Liver (tissue), 9 donors: Measurements from ENCODE around the gene TLR9. TPM values are rescaled to one million over a fixed set of nuclear protein-coding genes. Genes with fewer than 3 reads are reported as not detected.
A peak's percentile ranks its signal among the peaks of the same experiment; 100 is the strongest.

Experiments used
- DNase-seq: peaks from one replicate; pipeline ENCODE4 v3.0.0-alpha.2; 2017; ENCODE audit warnings: low spot score
- H3K27ac ChIP-seq, 2 donors: one replicate each; pipeline ENCODE4 v1.7.0; 2013; ENCODE audit warnings: inconsistent platforms in 2 of 2, low read length in 2 of 2, control low read depth in 1 of 2, low read depth in 1 of 2, mild to moderate bottlenecking in 1 of 2
- H3K27me3 ChIP-seq, 4 donors: one replicate each; pipeline versions ENCODE4 v1.6.1 to v1.7.0; 2013; ENCODE audit warnings: low read length in 3 of 4, inconsistent platforms in 1 of 4, mild to moderate bottlenecking in 1 of 4, moderate library complexity in 1 of 4; ENCODE audit not compliant: control insufficient read depth in 4 of 4, insufficient read depth in 4 of 4
- H3K36me3 ChIP-seq, 4 donors: one replicate each; pipeline versions ENCODE4 v1.6.1 to v1.7.0; 2013; ENCODE audit warnings: low read length in 3 of 4, mild to moderate bottlenecking in 3 of 4, low read depth in 1 of 4, moderate library complexity in 1 of 4; ENCODE audit not compliant: control insufficient read depth in 4 of 4, insufficient read depth in 3 of 4
- H3K4me1 ChIP-seq, 4 donors: one replicate each; pipeline versions ENCODE4 v1.6.1 to v1.7.0; 2013; ENCODE audit warnings: low read length in 3 of 4, mild to moderate bottlenecking in 3 of 4, moderate library complexity in 1 of 4; ENCODE audit not compliant: control insufficient read depth in 4 of 4, insufficient read depth in 4 of 4
- H3K4me3 ChIP-seq, 3 donors: one replicate each; pipeline versions ENCODE4 v1.6.1 to v1.7.0; 2013; ENCODE audit warnings: low read length in 3 of 3, control low read depth in 1 of 3, low read depth in 1 of 3, mild to moderate bottlenecking in 1 of 3
- H3K9ac ChIP-seq, 2 donors: one replicate each; pipeline ENCODE4 v1.7.0; 2013; ENCODE audit warnings: low read length in 2 of 2, mild to moderate bottlenecking in 2 of 2, moderate library complexity in 2 of 2, control low read depth in 1 of 2, low read depth in 1 of 2
- H3K9me3 ChIP-seq, 4 donors: one replicate each; pipeline versions ENCODE4 v1.6.1 to v1.7.0; 2013; ENCODE audit warnings: low read length in 3 of 4; ENCODE audit not compliant: control insufficient read depth in 4 of 4
- ATF3 ChIP-seq: IDR thresholded peaks from 2 replicates; pipeline ENCODE4 v1.6.1; 2016; ENCODE audit warnings: antibody characterized with exemption
- CTCF ChIP-seq: fragments of 150-350 bp; IDR thresholded peaks from 2 replicates; pipeline ENCODE4 v1.5.1; 2017; ENCODE audit warnings: improper control_type of control experiment, low read depth, low read length; ENCODE audit not compliant: missing input control
- EGR1 ChIP-seq, 2 donors: IDR thresholded peaks; 2 replicates each; pipeline ENCODE4 v1.6.1; 2016 to 2018; ENCODE audit warnings: antibody characterized with exemption in 2 of 2, low read depth in 2 of 2
- FOXA1 ChIP-seq: IDR thresholded peaks from 2 replicates; pipeline ENCODE4 v1.6.1; 2016; ENCODE audit warnings: antibody characterized with exemption
- FOXA2 ChIP-seq: IDR thresholded peaks from 2 replicates; pipeline ENCODE4 v1.6.1; 2016; ENCODE audit warnings: antibody characterized with exemption
- GABPA ChIP-seq, 2 donors: IDR thresholded peaks in 1 of 2; conservative IDR thresholded peaks in 1 of 2; 2 replicates each; pipeline ENCODE4 v1.6.1; 2016; ENCODE audit warnings: antibody characterized with exemption in 2 of 2, mild to moderate bottlenecking in 1 of 2, moderate library complexity in 1 of 2
- HNF4A ChIP-seq, 2 donors: conservative IDR thresholded peaks; 2 replicates each; pipeline ENCODE4 v1.6.1; 2016; ENCODE audit warnings: antibody characterized with exemption in 2 of 2, mild to moderate bottlenecking in 2 of 2
- HNF4G ChIP-seq: IDR thresholded peaks from 2 replicates; pipeline ENCODE4 v1.6.1; 2016; ENCODE audit warnings: antibody characterized with exemption
- JUND ChIP-seq, 2 donors: IDR thresholded peaks; 2 replicates each; pipeline ENCODE4 v1.6.1; 2016; ENCODE audit warnings: antibody characterized with exemption in 2 of 2
- MAX ChIP-seq: IDR thresholded peaks from 2 replicates; pipeline ENCODE4 v1.6.1; 2016; ENCODE audit warnings: antibody characterized with exemption
- NR2F2 ChIP-seq: IDR thresholded peaks from 2 replicates; pipeline ENCODE4 v1.6.1; 2016; ENCODE audit warnings: antibody characterized with exemption
- RAD21 ChIP-seq, 2 donors: IDR thresholded peaks; 2 replicates each; pipeline ENCODE4 v1.6.1; 2016; ENCODE audit warnings: antibody characterized with exemption in 2 of 2, mild to moderate bottlenecking in 2 of 2
- REST ChIP-seq: IDR thresholded peaks from 2 replicates; pipeline ENCODE4 v1.6.1; 2016; ENCODE audit warnings: antibody characterized with exemption, mild to moderate bottlenecking
- RXRA ChIP-seq, 2 donors: IDR thresholded peaks; 2 replicates each; pipeline ENCODE4 v1.6.1; 2017 to 2018; ENCODE audit warnings: antibody characterized with exemption in 2 of 2, mild to moderate bottlenecking in 1 of 2
- SP1 ChIP-seq: IDR thresholded peaks from 2 replicates; pipeline ENCODE4 v1.6.1; 2018; ENCODE audit warnings: antibody characterized with exemption, mild to moderate bottlenecking
- TAF1 ChIP-seq: conservative IDR thresholded peaks from 2 replicates; pipeline ENCODE4 v1.6.1; 2016; ENCODE audit warnings: antibody characterized with exemption, mild to moderate bottlenecking
- YY1 ChIP-seq: IDR thresholded peaks from 2 replicates; pipeline ENCODE4 v1.6.1; 2016; ENCODE audit warnings: antibody characterized with exemption, mild to moderate bottlenecking
- ZBTB33 ChIP-seq: IDR thresholded peaks from 2 replicates; pipeline ENCODE4 v1.6.1; 2016; ENCODE audit warnings: antibody characterized with exemption
- WGBS: extraction: QIAGEN DNeasy Blood & Tissue Kit; methylation state at CpG from one replicate; pipeline ENCODE4 v1.1.7; 2013; 5-methylcytosine and 5-hydroxymethylcytosine counted together
- polyA plus RNA-seq, 2 donors: library from polyadenylated mRNA; stranded (reverse) in 1 of 2; unstranded in 1 of 2; fragments of 200-250 nt in 1 of 2; fragments of >200 nt in 1 of 2; fragmentation: Nextera tagmentation in 1 of 2; extraction: Ambion mirVana in 1 of 2; gene quantifications; one replicate each; pipeline versions ENCODE4 v1.2.1 to v1.2.3, GENCODE V29; 2013 to 2015
- total RNA-seq, 2 donors: library from RNA; depleted of rRNA; stranded (reverse); fragments of >200 nt; gene quantifications; one replicate each; pipeline ENCODE4 v1.2.3, GENCODE V29; 2014
- donor health status: healthy.
- donor health status: healthy.
- donor health status: healthy.
- donor health status: healthy.
- donor health status: healthy.

TLR9 gene
- total and polyA plus RNA-seq, 4 donors, result 0.02 TPM; not detected in 3

GRCh38 chr3:52202384-52203077, 22.9 kb downstream of the TLR9 start (continued):
- no peak for TF ChIP-seq REST
- no peak for TF ChIP-seq FOXA1
- peak; percentile 21 to 86 for TF ChIP-seq JUND (IDR thresholded peaks at IDR 0.05)
- peak in 1 of 2 donors; percentile 36 for TF ChIP-seq RXRA (IDR thresholded peaks at IDR 0.05)
- no peak for TF ChIP-seq FOXA2
- TF ChIP-seq EGR1 (IDR thresholded peaks at IDR 0.05; ENCODE audit: low read depth in 2 of 2), result peak in 1 of 2 donors; percentile 73
- no peak for TF ChIP-seq TAF1
- TF ChIP-seq RAD21 (IDR thresholded peaks at IDR 0.05), result no peak

GRCh38 chr3:52200981-52201679, 24.3 kb downstream of the TLR9 start:
- H3K4me3 ChIP-seq, result peak overlapping the region; percentile 55 to 82 (median 74)
- H3K4me1 ChIP-seq, result peaks cover 10 to 71% (median 47%) of the 10 kb centered on the region in 4 donors

More at GRCh38 chr3:52200981-52201679, 24.3 kb downstream of the TLR9 start:
- H3K36me3 ChIP-seq, result peaks cover 10 to 46% (median 41%) of the 10 kb centered on the region in 4 donors
- H3K9me3 ChIP-seq, result no peaks in the 10 kb centered on the region
- 72% methylated on average over 5 of the region's 5 CpGs for WGBS
- peak overlapping the region; percentile 65 to 72 for H3K27ac ChIP-seq
- peak overlapping the region; percentile 4 to 89 for H3K9ac ChIP-seq
- TF ChIP-seq REST (no peak), RXRA (IDR thresholded peaks at IDR 0.05) (no peak), FOXA1 (no peak), HNF4G (no peak), NR2F2 (no peak), ZBTB33 (no peak), RAD21 (IDR thresholded peaks at IDR 0.05) (no peak), JUND (IDR thresholded peaks at IDR 0.05) (no peak), CTCF (no peak), GABPA (IDR thresholded peaks at IDR 0.05 in 1 of 2, conservative IDR thresholded peaks at IDR 0.05 in 1 of 2) (no peak), ATF3 (no peak), HNF4A (conservative IDR thresholded peaks at IDR 0.05) (no peak), EGR1 (IDR thresholded peaks at IDR 0.05; ENCODE audit: low read depth in 2 of 2) (no peak), YY1 (no peak), MAX (no peak), SP1 (no peak)
- H3K27me3 ChIP-seq, result no peaks in the 10 kb centered on the region
- no peak for DNase-seq
